ENCODE data around the gene MYRIP. TPM values are rescaled to one million over a fixed set of nuclear protein-coding genes. Genes with fewer than 3 reads are reported as not detected.

The MYRIP gene
- total and polyA plus RNA-seq, 12 donors: 0.24 to 4.8 (median 1.4) TPM

DNA sequence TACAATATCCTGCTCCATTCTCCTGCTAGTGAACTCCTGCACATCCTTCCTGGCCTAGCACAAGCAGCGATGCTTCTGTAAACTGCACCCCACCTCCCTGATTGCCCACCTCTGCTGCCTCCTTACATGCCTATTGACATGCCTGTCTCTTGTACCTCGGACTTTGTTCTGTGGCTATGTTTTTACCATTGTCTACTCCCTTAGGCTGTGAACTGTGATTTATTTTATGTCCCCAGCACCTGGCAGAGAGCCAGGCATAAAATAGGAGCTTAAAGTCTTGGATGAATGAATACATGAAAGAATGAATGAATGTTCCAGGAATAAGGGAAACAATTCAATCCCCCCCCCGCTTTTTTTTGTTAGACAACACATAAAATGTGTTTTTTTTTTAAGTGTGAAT lies 210.0 kb downstream of the MYRIP start:
- intact Hi-C loops (cut with DNase I): no loop called here

GRCh38 chr3:40020689-40021088 lies 211.3 kb downstream of the MYRIP start:
- no peak overlapping the region for H3K4me3 ChIP-seq
- intact Hi-C loops (cut with DNase I): no loop called here
- 77 to 83% (median 82%) methylated on average over 2 of the region's 2 CpGs for WGBS, 4 donors
- TF ChIP-seq POLR2A (IDR thresholded peaks at IDR 0.05): no peak
- TF ChIP-seq, protein P1, sequence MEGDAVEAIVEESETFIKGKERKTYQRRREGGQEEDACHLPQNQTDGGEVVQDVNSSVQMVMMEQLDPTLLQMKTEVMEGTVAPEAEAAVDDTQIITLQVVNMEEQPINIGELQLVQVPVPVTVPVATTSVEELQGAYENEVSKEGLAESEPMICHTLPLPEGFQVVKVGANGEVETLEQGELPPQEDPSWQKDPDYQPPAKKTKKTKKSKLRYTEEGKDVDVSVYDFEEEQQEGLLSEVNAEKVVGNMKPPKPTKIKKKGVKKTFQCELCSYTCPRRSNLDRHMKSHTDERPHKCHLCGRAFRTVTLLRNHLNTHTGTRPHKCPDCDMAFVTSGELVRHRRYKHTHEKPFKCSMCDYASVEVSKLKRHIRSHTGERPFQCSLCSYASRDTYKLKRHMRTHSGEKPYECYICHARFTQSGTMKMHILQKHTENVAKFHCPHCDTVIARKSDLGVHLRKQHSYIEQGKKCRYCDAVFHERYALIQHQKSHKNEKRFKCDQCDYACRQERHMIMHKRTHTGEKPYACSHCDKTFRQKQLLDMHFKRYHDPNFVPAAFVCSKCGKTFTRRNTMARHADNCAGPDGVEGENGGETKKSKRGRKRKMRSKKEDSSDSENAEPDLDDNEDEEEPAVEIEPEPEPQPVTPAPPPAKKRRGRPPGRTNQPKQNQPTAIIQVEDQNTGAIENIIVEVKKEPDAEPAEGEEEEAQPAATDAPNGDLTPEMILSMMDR (IDR thresholded peaks at IDR 0.05): no peak
- H3K4me1 ChIP-seq (replicated peaks in 1 of 2): peaks cover 0 to 3% of the 10 kb centered on the region in 2 donors
- no peak for DNase-seq
- no peak overlapping the region for H3K27ac ChIP-seq
- H3K9me3 ChIP-seq (replicated peaks in 1 of 3): peaks cover 0 to 7% (median 0%) of the 10 kb centered on the region in 3 donors
- H3K27me3 ChIP-seq: no peaks in the 10 kb centered on the region
- H3K36me3 ChIP-seq (replicated peaks in 1 of 2): no peaks in the 10 kb centered on the region

More for the DNA sequence above, 210.0 kb downstream of the MYRIP start:
- no peaks in the 10 kb centered on the region for H3K27me3 ChIP-seq
- H3K9me3 ChIP-seq (replicated peaks in 1 of 3): no peaks in the 10 kb centered on the region
- TF ChIP-seq, protein P1 (IDR thresholded peaks at IDR 0.05): no peak
- no peak for TF ChIP-seq POLR2A (IDR thresholded peaks at IDR 0.05)
- no peak overlapping the region for H3K4me3 ChIP-seq
- WGBS, 4 donors: 69 to 75% (median 72%) methylated on average over 3 of the region's 3 CpGs
- peaks cover 0 to 3% of the 10 kb centered on the region in 2 donors for H3K4me1 ChIP-seq (replicated peaks in 1 of 2)
- no peaks in the 10 kb centered on the region for H3K36me3 ChIP-seq (replicated peaks in 1 of 2)
- no peak for DNase-seq
- H3K27ac ChIP-seq: no peak overlapping the region

GRCh38 chr3:40021338-40021737 lies 211.9 kb downstream of the MYRIP start:
- intact Hi-C loops (cut with DNase I): no loop called here
- no peak for TF ChIP-seq POLR2A (IDR thresholded peaks at IDR 0.05)
- TF ChIP-seq, protein P1 (IDR thresholded peaks at IDR 0.05): no peak
- no peak for DNase-seq
- Histone ChIP-seq H3K27ac (no peak overlapping the region), H3K27me3 (no peaks in the 10 kb centered on the region), H3K9me3 (replicated peaks in 1 of 3) (peaks cover 0 to 9% (median 0%) of the 10 kb centered on the region in 3 donors), H3K4me1 (replicated peaks in 1 of 2) (peaks cover 0 to 3% of the 10 kb centered on the region in 2 donors), H3K4me3 (no peak overlapping the region), H3K36me3 (replicated peaks in 1 of 2) (no peaks in the 10 kb centered on the region)
- WGBS, 4 donors: 30 to 39% (median 33%) methylated on average over 1 of the region's 1 CpG

- Histone ChIP-seq H3K4me1 (replicated peaks in 1 of 2) (peaks cover 0 to 3% of the 10 kb centered on the region in 2 donors), H3K36me3 (replicated peaks in 1 of 2) (no peaks in the 10 kb centered on the region), H3K4me3 (no peak overlapping the region), H3K27me3 (no peaks in the 10 kb centered on the region), H3K9me3 (replicated peaks in 1 of 3) (peaks cover 0 to 9% (median 0%) of the 10 kb centered on the region in 3 donors), H3K27ac (no peak overlapping the region)
- no peak for DNase-seq
- intact Hi-C loops (cut with DNase I): no loop called here
- WGBS, 4 donors: 79 to 88% (median 83%) methylated on average over 4 of the region's 4 CpGs
- TF ChIP-seq POLR2A (IDR thresholded peaks at IDR 0.05): no peak
- TF ChIP-seq, protein P1 (IDR thresholded peaks at IDR 0.05): no peak
Measured at GRCh38 chr3:40022297-40022827, 213.0 kb downstream of the MYRIP start.

All from adrenal gland (tissue), 12 donors.